Stimulated activated naive CD8-positive, alpha-beta T cell treated with anti-CD3 and anti-CD28 coated beads, Interleukin-15, Interleukin-2, amounts not matched to agents 100 ng/mL and 50 ng/mL, for 24 hours (primary cell): ENCODE results near the gene GGT7.
"Not testable (repeated sequence)": the region's sequence is repeated elsewhere in the genome, so short reads cannot be mapped to it uniquely, and the experiment has no call there.

Experiments used
- H3K27ac Mint-ChIP-seq: one replicate; pipeline ENCODE4 v1.8.0; 2021; ENCODE audit warnings: mild to moderate bottlenecking, mixed read lengths
- H3K27me3 Mint-ChIP-seq: one replicate; pipeline ENCODE4 v1.8.0; 2021; ENCODE audit warnings: mixed read lengths
- H3K36me3 Mint-ChIP-seq: one replicate; pipeline ENCODE4 v1.8.0; 2021; ENCODE audit warnings: low read depth, mixed read lengths
- H3K4me1 Mint-ChIP-seq: one replicate; pipeline ENCODE4 v1.8.0; 2021; ENCODE audit warnings: low read depth, mixed read lengths
- H3K4me3 Mint-ChIP-seq: one replicate; pipeline ENCODE4 v1.8.0; 2021; ENCODE audit warnings: mild to moderate bottlenecking, mixed read lengths
- H3K9me3 Mint-ChIP-seq: one replicate; pipeline ENCODE4 v1.8.0; 2021; ENCODE audit warnings: mixed read lengths

The GGT7 gene, protein sequence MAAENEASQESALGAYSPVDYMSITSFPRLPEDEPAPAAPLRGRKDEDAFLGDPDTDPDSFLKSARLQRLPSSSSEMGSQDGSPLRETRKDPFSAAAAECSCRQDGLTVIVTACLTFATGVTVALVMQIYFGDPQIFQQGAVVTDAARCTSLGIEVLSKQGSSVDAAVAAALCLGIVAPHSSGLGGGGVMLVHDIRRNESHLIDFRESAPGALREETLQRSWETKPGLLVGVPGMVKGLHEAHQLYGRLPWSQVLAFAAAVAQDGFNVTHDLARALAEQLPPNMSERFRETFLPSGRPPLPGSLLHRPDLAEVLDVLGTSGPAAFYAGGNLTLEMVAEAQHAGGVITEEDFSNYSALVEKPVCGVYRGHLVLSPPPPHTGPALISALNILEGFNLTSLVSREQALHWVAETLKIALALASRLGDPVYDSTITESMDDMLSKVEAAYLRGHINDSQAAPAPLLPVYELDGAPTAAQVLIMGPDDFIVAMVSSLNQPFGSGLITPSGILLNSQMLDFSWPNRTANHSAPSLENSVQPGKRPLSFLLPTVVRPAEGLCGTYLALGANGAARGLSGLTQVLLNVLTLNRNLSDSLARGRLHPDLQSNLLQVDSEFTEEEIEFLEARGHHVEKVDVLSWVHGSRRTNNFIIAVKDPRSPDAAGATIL

DNA sequence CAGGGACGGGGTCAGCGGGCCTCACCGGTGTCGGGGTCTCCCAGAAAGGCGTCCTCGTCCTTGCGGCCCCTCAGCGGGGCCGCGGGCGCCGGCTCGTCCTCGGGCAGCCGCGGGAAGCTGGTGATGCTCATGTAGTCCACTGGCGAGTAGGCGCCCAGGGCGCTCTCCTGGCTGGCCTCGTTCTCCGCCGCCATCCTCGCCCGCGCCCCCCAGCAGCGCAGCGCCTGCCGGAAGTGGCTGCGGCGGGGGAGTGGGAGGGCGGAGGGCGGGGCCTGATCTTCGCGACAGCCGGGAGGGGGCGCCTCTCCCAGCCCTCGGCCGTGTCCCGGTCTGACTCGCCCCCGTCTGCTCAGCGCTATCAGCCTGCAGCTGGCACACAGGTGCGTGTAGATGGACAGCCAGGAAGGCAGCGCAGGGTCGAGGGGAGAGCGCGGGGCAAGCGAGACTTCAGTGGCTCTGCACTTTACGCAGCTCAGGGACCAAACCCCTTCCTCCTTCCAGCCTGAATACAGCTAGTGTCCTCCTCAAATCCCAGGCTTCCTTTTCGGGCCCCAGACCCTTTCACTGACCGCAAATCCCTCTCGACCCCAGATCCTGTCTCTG, at the start of gene GGT7:
TSS of gene GGT7 (minus strand) at position 235 of the 603 bp plus-strand sequence. CDS start at position 194, 41 bp downstream.
- peak within 1 kb of the TSS; percentile 88 for H3K4me3 Mint-ChIP-seq
- H3K4me1 Mint-ChIP-seq: peaks cover 48% of the 10 kb centered on the region
- H3K27me3 Mint-ChIP-seq: no peaks in the 10 kb centered on the region
- H3K9me3 Mint-ChIP-seq: no peaks in the 10 kb centered on the region
- H3K27ac Mint-ChIP-seq: peak within 1 kb of the TSS; percentile 77
- no peaks in the 10 kb centered on the region for H3K36me3 Mint-ChIP-seq

GRCh38 chr20:34921436-34921835, 48.8 kb upstream of the GGT7 start:
- H3K4me3 Mint-ChIP-seq: no peak overlapping the region
- no peak overlapping the region for H3K27ac Mint-ChIP-seq
- H3K4me1 Mint-ChIP-seq: peaks cover 12% of the 10 kb centered on the region
- no peaks in the 10 kb centered on the region for H3K9me3 Mint-ChIP-seq
- H3K36me3 Mint-ChIP-seq: peaks cover 10% of the 10 kb centered on the region
- H3K27me3 Mint-ChIP-seq: no peaks in the 10 kb centered on the region

- Mint-ChIP-seq H3K27ac (peak overlapping the region; percentile 1), H3K9me3 (no peaks in the 10 kb centered on the region), H3K4me3 (no peak overlapping the region), H3K27me3 (no peaks in the 10 kb centered on the region), H3K4me1 (peaks cover 12% of the 10 kb centered on the region), H3K36me3 (peaks cover 5% of the 10 kb centered on the region)
Observed at GRCh38 chr20:34920055-34920454, 47.4 kb upstream of the GGT7 start.

GRCh38 chr20:34916774-34917354, 44.2 kb upstream of the GGT7 start:
- no peak overlapping the region for H3K27ac Mint-ChIP-seq
- peaks cover 4% of the 10 kb centered on the region for H3K36me3 Mint-ChIP-seq

GRCh38 chr20:34915749-34916455, 43.2 kb upstream of the GGT7 start:
- no peaks in the 10 kb centered on the region for H3K9me3 Mint-ChIP-seq
- no peaks in the 10 kb centered on the region for H3K27me3 Mint-ChIP-seq
- H3K4me1 Mint-ChIP-seq: peaks cover 12% of the 10 kb centered on the region
- peaks cover 4% of the 10 kb centered on the region for H3K36me3 Mint-ChIP-seq
- H3K27ac Mint-ChIP-seq: no peak overlapping the region
- no peak overlapping the region for H3K4me3 Mint-ChIP-seq

More at GRCh38 chr20:34916774-34917354, 44.2 kb upstream of the GGT7 start:
- Mint-ChIP-seq H3K27me3 (no peaks in the 10 kb centered on the region), H3K4me1 (peaks cover 12% of the 10 kb centered on the region), H3K9me3 (no peaks in the 10 kb centered on the region), H3K4me3 (no peak overlapping the region)

- peaks cover 9% of the 10 kb centered on the region for H3K4me1 Mint-ChIP-seq
- no peaks in the 10 kb centered on the region for H3K9me3 Mint-ChIP-seq
- H3K4me3 Mint-ChIP-seq: no peak overlapping the region
- no peaks in the 10 kb centered on the region for H3K27me3 Mint-ChIP-seq
- H3K27ac Mint-ChIP-seq: no peak overlapping the region
- H3K36me3 Mint-ChIP-seq: peaks cover 2% of the 10 kb centered on the region
Observed at GRCh38 chr20:34915131-34915530, 42.5 kb upstream of the GGT7 start.

- no peaks in the 10 kb centered on the region for H3K9me3 Mint-ChIP-seq
- no peaks in the 10 kb centered on the region for H3K36me3 Mint-ChIP-seq
- no peaks in the 10 kb centered on the region for H3K4me1 Mint-ChIP-seq
- no peak overlapping the region for H3K4me3 Mint-ChIP-seq
- H3K27me3 Mint-ChIP-seq: no peaks in the 10 kb centered on the region
- peak overlapping the region; percentile 2 for H3K27ac Mint-ChIP-seq
Observed at GRCh38 chr20:34907616-34908469, 35.2 kb upstream of the GGT7 start.

DNA sequence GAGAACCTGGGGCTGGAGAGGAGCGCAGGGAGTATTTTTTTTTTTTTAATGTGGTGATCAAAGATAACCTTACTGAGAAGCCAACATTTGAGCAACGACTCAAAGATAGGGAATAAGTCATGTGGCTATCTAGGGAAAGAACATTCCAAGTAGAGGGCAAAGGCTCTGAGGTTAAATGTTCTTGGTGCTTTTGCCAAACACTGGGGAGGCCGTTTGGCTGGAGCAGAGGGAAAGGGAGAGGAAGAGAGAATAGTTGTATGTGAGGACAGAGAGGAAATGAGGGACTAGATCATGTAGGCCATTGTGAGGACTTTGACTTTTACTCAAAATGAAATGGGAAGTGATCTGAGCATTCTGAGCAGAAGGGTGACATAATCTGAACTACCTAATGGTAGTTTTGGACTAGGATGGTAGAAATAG, 31.6 kb upstream of the GGT7 start:
- Mint-ChIP-seq H3K27me3 (no peaks in the 10 kb centered on the region), H3K9me3 (no peaks in the 10 kb centered on the region), H3K4me1 (no peaks in the 10 kb centered on the region), H3K36me3 (no peaks in the 10 kb centered on the region), H3K27ac (no peak overlapping the region), H3K4me3 (no peak overlapping the region)

- H3K4me1 Mint-ChIP-seq, H3K4me3 Mint-ChIP-seq, H3K27me3 Mint-ChIP-seq, H3K36me3 Mint-ChIP-seq, H3K9me3 Mint-ChIP-seq, H3K27ac Mint-ChIP-seq: not testable (repeated sequence)
Observed at GRCh38 chr20:34898731-34899130, 26.1 kb upstream of the GGT7 start.

GRCh38 chr20:34898129-34898528, 25.5 kb upstream of the GGT7 start:
- H3K27me3 Mint-ChIP-seq, H3K36me3 Mint-ChIP-seq, H3K4me1 Mint-ChIP-seq, H3K9me3 Mint-ChIP-seq, H3K27ac Mint-ChIP-seq, H3K4me3 Mint-ChIP-seq: not testable (repeated sequence)

DNA sequence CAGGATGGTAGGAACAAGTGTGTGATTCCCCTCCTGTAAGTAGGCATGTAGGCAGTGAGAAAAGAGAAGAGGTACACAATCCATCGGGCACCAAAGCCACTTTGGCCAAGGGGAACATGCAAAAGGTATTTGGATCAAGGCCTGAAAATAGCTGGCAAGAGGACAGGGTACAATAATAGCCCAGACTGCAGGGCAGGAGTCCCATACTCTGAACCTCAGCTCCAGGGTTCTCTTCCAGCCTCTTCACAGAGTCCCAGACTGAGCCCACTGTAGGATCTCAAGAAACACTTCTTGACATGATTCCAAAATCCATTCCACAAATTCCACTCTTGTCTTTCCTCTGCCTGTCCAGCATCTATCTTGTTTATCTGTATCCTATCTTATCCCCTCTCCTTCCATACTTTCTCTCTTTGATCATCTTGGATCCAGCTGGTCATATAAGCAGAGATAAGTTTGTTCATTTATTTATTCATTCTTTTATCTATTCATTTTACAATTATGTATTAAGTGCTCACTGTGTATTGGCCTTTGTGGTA, 23.5 kb upstream of the GGT7 start:
- no peaks in the 10 kb centered on the region for H3K27me3 Mint-ChIP-seq
- no peaks in the 10 kb centered on the region for H3K36me3 Mint-ChIP-seq
- H3K9me3 Mint-ChIP-seq: no peaks in the 10 kb centered on the region
- no peak overlapping the region for H3K27ac Mint-ChIP-seq
- peaks cover 14% of the 10 kb centered on the region for H3K4me1 Mint-ChIP-seq
- no peak overlapping the region for H3K4me3 Mint-ChIP-seq

DNA sequence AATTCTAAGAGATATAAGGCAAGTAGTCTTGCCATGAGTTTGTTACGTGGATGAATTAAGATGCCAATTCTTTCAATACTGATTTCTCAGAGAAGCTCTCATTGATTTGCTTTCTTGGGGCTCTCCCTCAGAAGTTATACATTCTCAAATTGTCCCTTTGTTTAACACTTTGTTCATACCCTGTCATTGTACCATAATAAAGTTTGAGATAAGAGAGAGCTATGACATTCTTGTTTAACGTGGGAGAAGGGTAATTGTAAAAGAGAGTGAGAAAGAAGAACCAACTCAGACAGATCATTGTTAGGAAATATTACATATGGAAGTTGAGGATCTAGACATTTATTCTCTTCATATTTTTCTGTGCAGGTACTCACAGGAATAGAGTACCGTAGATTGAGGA, 22.8 kb upstream of the GGT7 start:
- H3K9me3 Mint-ChIP-seq: no peaks in the 10 kb centered on the region
- no peaks in the 10 kb centered on the region for H3K36me3 Mint-ChIP-seq
- no peak overlapping the region for H3K4me3 Mint-ChIP-seq
- H3K27ac Mint-ChIP-seq: no peak overlapping the region
- peaks cover 21% of the 10 kb centered on the region for H3K4me1 Mint-ChIP-seq
- H3K27me3 Mint-ChIP-seq: no peaks in the 10 kb centered on the region

GRCh38 chr20:34894723-34895122, 22.1 kb upstream of the GGT7 start:
- Mint-ChIP-seq H3K4me3 (no peak overlapping the region), H3K4me1 (peaks cover 27% of the 10 kb centered on the region), H3K9me3 (no peaks in the 10 kb centered on the region), H3K36me3 (no peaks in the 10 kb centered on the region), H3K27me3 (no peaks in the 10 kb centered on the region), H3K27ac (no peak overlapping the region)

DNA sequence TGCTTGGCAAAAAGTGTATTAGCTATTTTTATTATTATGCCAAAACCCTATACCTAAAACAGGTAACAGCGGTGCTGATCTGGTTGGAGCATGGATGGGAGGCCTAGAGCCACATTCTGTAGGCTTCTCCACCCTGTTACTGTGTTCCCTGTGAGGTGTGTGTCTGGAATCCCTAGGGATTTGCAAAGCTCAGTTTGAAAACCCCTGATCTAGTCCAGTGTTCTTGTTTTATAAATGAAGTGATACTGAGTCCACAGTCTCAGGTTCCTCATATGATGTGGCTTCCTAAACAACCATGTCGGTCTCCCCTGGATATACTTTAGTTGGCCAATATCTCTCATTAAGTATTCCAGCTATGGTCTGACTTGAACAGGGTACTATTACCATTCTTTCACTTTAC, 20.0 kb upstream of the GGT7 start:
- Mint-ChIP-seq H3K4me1 (peaks cover 30% of the 10 kb centered on the region), H3K36me3 (no peaks in the 10 kb centered on the region), H3K4me3 (no peak overlapping the region), H3K9me3 (no peaks in the 10 kb centered on the region), H3K27ac (peak overlapping the region; percentile 30), H3K27me3 (no peaks in the 10 kb centered on the region)
